GM13977 (cell line): ENCODE measurements around the gene STXBP1.

ENCODE experiments used
- DNase-seq: peaks from one replicate; pipeline ENCODE4 v3.0.0; 2012; ENCODE audit warnings: low spot score
- in situ Hi-C: fragments of 300-500 bp; cut with MboI; formaldehyde crosslinking; loops from one replicate; pipeline ENCODE4 v1.12.0; 2022; ENCODE audit warnings: low sequenced_read_pairs, low pct_unique_long_range_greater_than_20kb, mixed read lengths, inconsistent platforms; ENCODE audit not compliant: unreplicated experiment
- TF ChIP-seq, protein P1 (sequence below): IDR thresholded peaks from 2 replicates; pipeline ENCODE4 v1.5.1; 2012; ENCODE audit warnings: mild to moderate bottlenecking, control low read depth; ENCODE audit not compliant: insufficient read depth; ENCODE audit errors: extremely low read depth, missing control alignments

STXBP1 gene

GRCh38 chr9:127729522-127730256 is 117.6 kb downstream of the STXBP1 start:
- TF ChIP-seq, protein P1, sequence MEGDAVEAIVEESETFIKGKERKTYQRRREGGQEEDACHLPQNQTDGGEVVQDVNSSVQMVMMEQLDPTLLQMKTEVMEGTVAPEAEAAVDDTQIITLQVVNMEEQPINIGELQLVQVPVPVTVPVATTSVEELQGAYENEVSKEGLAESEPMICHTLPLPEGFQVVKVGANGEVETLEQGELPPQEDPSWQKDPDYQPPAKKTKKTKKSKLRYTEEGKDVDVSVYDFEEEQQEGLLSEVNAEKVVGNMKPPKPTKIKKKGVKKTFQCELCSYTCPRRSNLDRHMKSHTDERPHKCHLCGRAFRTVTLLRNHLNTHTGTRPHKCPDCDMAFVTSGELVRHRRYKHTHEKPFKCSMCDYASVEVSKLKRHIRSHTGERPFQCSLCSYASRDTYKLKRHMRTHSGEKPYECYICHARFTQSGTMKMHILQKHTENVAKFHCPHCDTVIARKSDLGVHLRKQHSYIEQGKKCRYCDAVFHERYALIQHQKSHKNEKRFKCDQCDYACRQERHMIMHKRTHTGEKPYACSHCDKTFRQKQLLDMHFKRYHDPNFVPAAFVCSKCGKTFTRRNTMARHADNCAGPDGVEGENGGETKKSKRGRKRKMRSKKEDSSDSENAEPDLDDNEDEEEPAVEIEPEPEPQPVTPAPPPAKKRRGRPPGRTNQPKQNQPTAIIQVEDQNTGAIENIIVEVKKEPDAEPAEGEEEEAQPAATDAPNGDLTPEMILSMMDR = no peak
- in situ Hi-C loops = no loop called here
- no peak for DNase-seq

DNA sequence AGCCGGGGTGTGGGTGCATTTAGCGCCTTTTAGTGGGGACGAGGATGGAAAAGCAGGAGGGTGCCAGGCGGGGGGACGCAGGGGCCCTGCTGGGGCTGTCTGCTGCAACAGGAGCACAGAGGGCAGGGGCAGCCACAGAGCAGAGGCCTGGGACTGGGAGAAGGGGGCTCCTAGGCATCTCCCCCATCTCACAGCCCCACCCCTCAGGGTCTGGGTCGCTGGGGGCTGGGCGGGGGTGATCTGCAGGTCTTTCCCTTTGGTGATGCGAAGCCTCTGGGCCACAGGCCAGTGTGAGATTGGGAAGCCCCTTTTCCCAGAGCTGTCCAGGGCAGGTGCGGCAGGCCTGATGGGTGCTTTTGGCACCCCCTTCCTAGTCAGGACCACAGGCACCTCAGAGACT is 118.2 kb downstream of the STXBP1 start:
- in situ Hi-C loops = no loop called here
- no peak for DNase-seq
- TF ChIP-seq, protein P1 = no peak

DNA sequence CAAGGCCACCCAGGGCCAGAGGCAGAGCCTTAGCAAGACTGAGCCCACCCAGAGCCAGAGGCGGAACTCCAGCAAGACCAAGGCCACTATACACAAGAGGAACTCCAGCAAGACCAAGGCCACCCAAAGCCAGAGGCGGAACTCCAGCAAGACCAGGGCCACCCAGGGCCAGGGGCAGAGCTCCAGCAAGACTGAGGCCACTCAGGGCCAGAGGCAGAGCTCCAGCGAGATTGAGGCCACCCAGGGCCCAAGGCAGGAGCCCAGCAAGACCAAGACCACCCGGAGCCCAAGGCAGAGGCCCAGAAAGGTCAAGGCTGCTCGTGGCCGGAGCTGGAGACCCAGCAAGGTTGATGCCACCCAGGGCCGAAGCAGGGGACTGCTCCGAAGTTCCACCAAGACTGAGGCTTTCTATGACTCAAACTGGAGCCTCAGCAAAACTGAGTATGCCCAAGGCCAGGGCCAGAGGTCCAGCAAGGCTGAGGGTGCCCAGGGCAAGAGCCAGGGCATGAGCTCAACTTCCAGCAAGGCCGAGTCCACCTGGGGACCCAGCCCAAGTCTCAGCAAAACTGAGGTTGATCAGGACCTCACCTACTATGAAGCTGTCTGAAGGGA is 118.8 kb downstream of the STXBP1 start:
- in situ Hi-C loops = no loop called here
- TF ChIP-seq, protein P1 = no peak
- no peak for DNase-seq

DNA sequence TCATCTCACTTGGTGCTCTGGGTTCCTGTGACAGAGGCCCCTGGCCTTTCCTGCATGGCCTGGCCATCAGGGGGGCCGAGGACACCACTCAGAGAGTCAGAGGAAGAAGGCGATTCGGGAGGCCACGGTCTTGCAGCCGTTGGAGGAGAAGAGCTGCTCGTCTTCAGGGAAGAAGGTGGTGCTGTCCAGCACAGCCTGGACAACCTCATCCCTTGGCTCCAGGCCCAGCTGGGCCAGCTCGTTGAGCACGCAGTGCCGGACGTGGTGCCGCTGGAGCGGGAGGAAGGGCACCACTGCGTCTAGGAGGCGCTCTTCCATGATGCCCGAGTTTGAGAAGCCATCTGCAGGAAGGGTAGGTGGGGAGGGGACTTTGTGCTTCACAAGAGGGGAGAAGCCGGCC is 119.9 kb downstream of the STXBP1 start:
- in situ Hi-C loops = no loop called here
- DNase-seq = no peak
- TF ChIP-seq, protein P1 = no peak

GRCh38 chr9:127732444-127732843 is 120.4 kb downstream of the STXBP1 start:
- TF ChIP-seq, protein P1 = no peak
- DNase-seq = no peak
- in situ Hi-C loops = no loop called here

GRCh38 chr9:127733614-127734013 is 121.5 kb downstream of the STXBP1 start:
- in situ Hi-C loops = no loop called here
- no peak for DNase-seq
- TF ChIP-seq, protein P1 = no peak
